Activated CD8-positive, alpha-beta memory T cell treated with anti-CD3 and anti-CD28 coated beads for 36 hours (primary cell): Measurements from ENCODE around the gene AQP1. TPM values are rescaled to one million over a fixed set of nuclear protein-coding genes. Genes with fewer than 3 reads are reported as not detected.

Source experiments
- CTCF ChIA-PET: fragments of 350-600 bp; sonication (Branson Sonifier 250); formaldehyde crosslinking; loops from one replicate; lab custom pipeline; 2021; ENCODE audit warnings: antibody characterized with exemption; lab: Charles Lee
- POLR2A ChIA-PET: fragments of 350-600 bp; sonication (Branson Sonifier 250); formaldehyde crosslinking; loops from one replicate; lab custom pipeline; 2021; ENCODE audit warnings: antibody characterized with exemption; lab: Charles Lee
- total RNA-seq, 2 experiments: library from RNA; stranded (reverse); gene quantifications; one replicate each; pipeline ENCODE4 v1.2.3, GENCODE V29; 2021

AQP1 gene
- total RNA-seq, 2 experiments from 2014 or later, result 0.25 to 0.38 TPM

GRCh38 chr7:30931161-30931928, 19.7 kb downstream of the AQP1 start:
- ChIA-PET POLR2A (no interaction called here), CTCF (no interaction called here)

DNA sequence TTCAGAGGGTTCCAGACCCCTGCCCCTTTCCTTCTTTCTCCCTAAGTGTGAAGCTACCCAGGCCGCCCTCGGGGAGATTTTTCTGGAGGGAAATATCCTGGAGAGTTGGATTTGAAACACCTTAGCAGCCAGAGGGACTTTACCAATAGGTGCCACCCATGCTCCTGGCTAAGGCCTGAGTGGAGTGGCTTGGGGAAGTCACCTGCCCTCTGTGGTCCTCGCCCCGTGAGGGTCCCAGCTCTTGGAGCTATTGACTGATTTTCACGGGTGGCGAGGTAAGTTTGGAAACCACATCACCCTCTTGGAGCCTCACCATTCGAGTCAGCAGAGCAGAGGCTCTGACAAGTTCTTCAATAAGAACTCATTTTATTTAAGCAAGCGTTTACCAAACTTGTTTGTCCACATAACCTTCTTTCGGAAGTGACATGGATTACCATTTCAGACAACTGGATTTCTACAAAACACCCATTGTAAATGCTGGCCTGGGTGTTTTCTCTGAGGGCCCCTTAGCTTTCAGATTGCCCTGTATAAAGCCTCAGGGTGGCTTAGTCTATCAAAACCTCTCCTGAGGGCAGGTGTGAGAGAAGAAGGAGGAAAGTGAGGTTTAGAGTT, 20.4 kb downstream of the AQP1 start:
- CTCF ChIA-PET, result no interaction called here
- POLR2A ChIA-PET, result no interaction called here

GRCh38 chr7:30932562-30932961, 20.9 kb downstream of the AQP1 start:
- ChIA-PET CTCF (no interaction called here), POLR2A (no interaction called here)

- CTCF ChIA-PET, result no interaction called here
- POLR2A ChIA-PET, result no interaction called here
Observed at GRCh38 chr7:30933124-30933974, 21.7 kb downstream of the AQP1 start.

- POLR2A ChIA-PET, result no interaction called here
- CTCF ChIA-PET, result no interaction called here
Observed at GRCh38 chr7:30934225-30934624, 22.6 kb downstream of the AQP1 start.

- POLR2A ChIA-PET, result no interaction called here
- CTCF ChIA-PET, result no interaction called here
Observed at GRCh38 chr7:30934732-30935568, 23.3 kb downstream of the AQP1 start.

- ChIA-PET POLR2A (no interaction called here), CTCF (no interaction called here)
Observed at GRCh38 chr7:30935569-30935877, 23.9 kb downstream of the AQP1 start.

DNA sequence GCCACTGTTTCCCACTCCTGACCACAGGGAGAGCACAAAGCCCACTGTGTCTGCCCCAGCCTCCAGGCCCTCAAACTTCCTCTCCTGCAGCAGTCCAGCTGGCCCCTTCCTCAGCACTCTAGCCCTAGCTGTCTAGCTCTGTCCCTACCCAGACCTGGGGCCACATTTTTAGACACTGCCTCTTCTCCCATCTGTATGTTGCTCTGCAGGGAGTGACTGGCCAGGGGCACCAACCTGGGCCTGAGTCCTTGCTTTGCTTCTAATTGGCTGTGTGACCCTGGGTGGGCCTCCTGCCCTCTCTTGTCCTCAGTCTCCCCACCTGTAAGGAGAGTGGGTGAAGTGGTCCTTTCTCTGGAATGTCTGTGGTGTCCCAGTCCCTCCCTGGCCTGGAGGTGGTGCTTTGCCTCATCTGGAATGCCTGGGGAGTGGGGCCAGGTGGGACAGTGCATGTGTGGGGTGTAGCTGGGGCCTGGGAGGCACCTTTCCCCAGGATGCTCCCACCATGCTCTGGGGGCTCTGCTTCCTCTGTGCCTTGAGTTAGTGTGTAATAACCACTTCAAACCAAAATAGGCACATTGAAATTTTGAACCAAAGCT, 25.1 kb downstream of the AQP1 start:
- ChIA-PET POLR2A (no interaction called here), CTCF (no interaction called here)

DNA sequence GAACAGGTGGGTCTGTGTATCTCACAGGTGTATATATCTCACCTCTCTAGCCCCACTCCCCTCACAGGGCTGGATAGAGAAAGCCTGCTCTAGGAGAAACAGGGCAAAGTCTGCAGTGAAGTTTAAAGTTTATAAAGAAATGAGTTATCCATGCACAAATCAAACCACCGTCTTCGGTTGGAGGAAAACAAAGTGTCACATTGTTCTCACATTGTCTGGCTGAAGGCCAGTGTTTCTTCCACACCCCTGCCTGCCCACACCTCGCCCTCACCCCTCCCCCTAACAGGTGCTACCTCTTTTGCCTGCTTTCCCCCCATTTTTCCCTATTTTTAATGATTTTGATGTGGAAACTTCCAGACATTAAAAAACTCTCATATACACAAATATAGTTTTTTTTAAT, 25.8 kb downstream of the AQP1 start:
- ChIA-PET CTCF (interaction anchor here (0.6 kb wide), 1 partner anchor 690 kb away, joined by 3 read pairs; no protein-coding TSS in a partner anchor), POLR2A (no interaction called here)

DNA sequence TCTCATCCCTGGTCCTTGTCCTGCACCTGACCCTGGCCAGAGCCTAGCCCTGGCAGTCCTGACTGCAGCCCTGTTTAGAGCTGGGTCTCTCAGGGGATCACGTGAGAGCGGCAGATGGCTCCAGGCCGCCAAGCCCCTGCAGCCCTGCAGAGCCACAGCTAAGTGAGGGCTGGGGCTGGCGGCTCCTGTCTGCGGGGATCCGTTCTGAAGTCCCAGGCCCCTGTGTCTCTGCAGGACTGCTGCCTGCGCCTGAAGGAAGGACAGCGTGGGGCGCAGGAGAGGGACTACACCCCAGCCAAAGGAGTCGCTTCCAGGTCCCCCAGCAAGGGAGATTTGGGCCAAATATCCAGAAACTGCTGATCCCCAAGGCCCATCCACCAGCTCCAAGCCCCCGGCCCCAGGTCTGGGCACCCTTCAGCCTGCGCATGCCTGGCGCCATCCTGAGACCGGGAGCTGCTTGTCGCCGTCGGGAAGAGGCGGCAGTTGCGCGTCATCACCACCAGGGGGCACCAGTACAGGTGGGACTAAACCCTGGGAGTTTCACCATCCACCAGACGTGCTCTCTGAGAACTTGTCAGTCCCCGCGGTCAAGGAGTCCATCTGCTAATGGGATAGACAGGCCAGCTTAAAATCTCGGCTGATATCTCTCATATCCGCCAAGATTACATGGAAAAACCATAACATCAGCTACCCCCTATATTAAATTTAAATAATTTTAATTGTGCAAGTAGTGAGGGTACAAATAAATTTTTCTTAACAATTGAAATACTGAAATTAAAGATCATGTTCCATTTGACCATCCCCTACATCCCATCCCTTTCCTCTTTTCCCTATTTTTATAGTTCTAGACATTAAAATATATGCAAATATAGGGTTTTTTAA, 27.0 kb downstream of the AQP1 start:
- ChIA-PET CTCF (interaction anchor here (0.8 to 1.3 kb wide), 3 partner anchors 35 to 143 kb away, joined by 3 read pairs; no protein-coding TSS in a partner anchor), POLR2A (no interaction called here)

GRCh38 chr7:30941582-30942323, 30.1 kb downstream of the AQP1 start:
- ChIA-PET POLR2A (no interaction called here), CTCF (no interaction called here)

GRCh38 chr7:30950197-30950596, 38.5 kb downstream of the AQP1 start:
- ChIA-PET POLR2A (no interaction called here), CTCF (no interaction called here)

GRCh38 chr7:30954914-30955313, 43.3 kb downstream of the AQP1 start:
- ChIA-PET CTCF (no interaction called here), POLR2A (no interaction called here)

DNA sequence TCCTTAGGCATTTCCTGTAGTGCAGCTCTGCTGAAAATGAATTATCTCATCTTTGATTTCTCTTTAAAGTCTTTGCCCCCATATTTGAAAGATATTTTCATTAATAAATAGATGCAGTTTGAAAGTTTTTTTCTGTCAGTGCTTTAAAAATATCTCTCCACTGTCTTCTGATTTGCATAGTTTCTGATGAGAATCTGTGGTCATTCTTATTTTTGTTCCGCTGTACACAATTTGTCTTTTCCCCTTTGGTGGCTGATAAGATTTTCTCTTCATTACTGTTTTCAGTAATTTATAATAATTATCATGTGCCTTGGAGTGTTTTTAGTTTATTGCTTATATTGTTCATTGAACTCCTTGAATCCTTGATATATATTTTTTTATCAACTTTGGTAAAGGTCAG, 45.1 kb downstream of the AQP1 start:
- CTCF ChIA-PET, result no interaction called here

DNA sequence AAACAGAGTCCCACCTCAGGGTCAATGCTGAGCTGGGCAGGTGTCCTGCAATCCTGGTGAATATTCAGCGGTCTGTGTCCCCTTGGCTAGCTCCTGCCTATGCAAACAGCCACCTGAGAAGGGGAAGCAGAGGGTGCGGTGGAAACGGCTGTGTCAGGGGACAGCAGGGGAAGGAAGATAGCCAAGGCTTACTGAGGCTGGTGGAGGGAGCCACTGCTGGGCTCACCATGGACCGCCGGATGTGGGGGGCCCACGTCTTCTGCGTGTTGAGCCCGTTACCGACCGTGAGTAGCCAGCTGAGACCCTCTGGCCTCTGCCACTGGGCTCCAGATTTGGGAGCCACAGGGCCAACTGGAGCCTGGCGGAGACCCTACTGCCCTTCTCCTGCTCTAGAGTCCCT, 52.2 kb downstream of the AQP1 start, which contains the start of gene GHRHR:
TSS of gene GHRHR (plus strand) at position 112 of the 400 bp plus-strand sequence. CDS start at position 228, 116 bp downstream.
- ChIA-PET POLR2A (no interaction called here), CTCF (interaction anchor here (0.7 kb wide), 1 partner anchor 15 kb away, joined by 3 read pairs; no protein-coding TSS in a partner anchor)

More for the DNA sequence above, 45.1 kb downstream of the AQP1 start:
- POLR2A ChIA-PET, result no interaction called here

DNA sequence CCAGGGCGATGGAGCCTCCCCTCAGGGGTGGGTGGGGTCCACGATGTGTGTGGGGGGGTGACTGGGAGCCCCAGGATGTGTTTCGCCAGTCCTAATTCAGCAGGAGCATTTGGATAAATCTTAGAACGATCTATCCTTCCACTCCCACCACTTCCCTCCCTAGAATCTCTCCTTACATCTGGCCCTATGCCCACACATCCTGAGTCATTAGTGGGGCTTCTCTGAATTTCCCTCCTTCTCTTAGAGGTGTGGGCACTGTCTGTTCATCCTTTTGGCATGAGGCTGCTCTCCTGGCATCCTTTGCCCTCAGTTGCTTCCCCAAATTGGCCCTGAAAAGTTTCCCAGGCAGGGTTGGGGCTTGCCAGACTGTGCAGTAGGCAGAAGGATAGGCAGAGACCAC, 53.7 kb downstream of the AQP1 start:
- POLR2A ChIA-PET, result no interaction called here
- CTCF ChIA-PET, result no interaction called here

DNA sequence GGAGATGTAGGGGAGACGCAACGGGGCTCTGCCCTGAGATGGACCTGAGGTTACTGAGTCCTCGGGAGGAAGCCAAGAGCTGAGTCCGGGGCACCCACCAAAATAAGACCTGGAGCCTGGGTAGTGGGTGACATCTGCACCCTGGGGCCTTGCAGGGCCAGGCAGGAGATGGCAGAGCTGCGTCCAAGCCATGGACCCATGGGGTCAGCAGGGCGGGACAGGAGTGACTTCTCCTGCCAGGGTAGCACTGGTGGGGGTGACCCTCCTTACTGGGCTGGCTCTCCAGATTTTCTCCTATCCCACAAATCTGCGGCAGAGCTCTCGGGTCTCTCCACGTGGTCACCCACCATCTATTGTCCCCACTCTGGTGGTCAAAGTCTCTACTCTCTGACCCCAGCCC, 54.2 kb downstream of the AQP1 start:
- ChIA-PET POLR2A (no interaction called here), CTCF (no interaction called here)
